Neural crest cell (in vitro differentiated cells): Measurements from ENCODE around the gene PRLR. TPM values are rescaled to one million over a fixed set of nuclear protein-coding genes. Genes with fewer than 3 reads are reported as not detected.

ENCODE experiments used
- DNase-seq: peaks from one replicate; pipeline ENCODE4 v3.0.0; 2021; ENCODE audit warnings: low read depth, mixed read lengths, low spot score
- H3K27ac Mint-ChIP-seq: one replicate; pipeline ENCODE4 v1.8.0; 2021; ENCODE audit warnings: mild to moderate bottlenecking, mixed read lengths; ENCODE audit not compliant: unreplicated experiment
- H3K27me3 Mint-ChIP-seq: 2 replicates; pipeline ENCODE4 v1.8.0; 2021; ENCODE audit warnings: low read depth, mild to moderate bottlenecking, mixed read lengths
- H3K36me3 Mint-ChIP-seq: 2 replicates; pipeline ENCODE4 v1.8.0; 2021; ENCODE audit warnings: low read depth, mild to moderate bottlenecking, mixed read lengths
- H3K4me1 Mint-ChIP-seq: 2 replicates; pipeline ENCODE4 v1.8.0; 2021; ENCODE audit warnings: mixed read lengths
- H3K4me3 Mint-ChIP-seq: one replicate; pipeline ENCODE4 v1.8.0; 2021; ENCODE audit warnings: mild to moderate bottlenecking, mixed read lengths
- H3K9me3 Mint-ChIP-seq: 2 replicates; pipeline ENCODE4 v1.8.0; 2021; ENCODE audit warnings: mixed read lengths
- total RNA-seq: library from RNA; stranded (reverse); gene quantifications from 2 replicates; pipeline ENCODE4 v1.2.1, GENCODE V29; 2021
- TF ChIP-seq, protein P1 (sequence below): fragments of 200-600 bp; sonication (generic); conservative IDR thresholded peaks from 2 replicates; pipeline ENCODE4 v1.5.0; 2021; ENCODE audit warnings: antibody characterized with exemption, mild to moderate bottlenecking

PRLR gene
- total RNA-seq, 1 donor from 2014 or later = 0.58 TPM

DNA sequence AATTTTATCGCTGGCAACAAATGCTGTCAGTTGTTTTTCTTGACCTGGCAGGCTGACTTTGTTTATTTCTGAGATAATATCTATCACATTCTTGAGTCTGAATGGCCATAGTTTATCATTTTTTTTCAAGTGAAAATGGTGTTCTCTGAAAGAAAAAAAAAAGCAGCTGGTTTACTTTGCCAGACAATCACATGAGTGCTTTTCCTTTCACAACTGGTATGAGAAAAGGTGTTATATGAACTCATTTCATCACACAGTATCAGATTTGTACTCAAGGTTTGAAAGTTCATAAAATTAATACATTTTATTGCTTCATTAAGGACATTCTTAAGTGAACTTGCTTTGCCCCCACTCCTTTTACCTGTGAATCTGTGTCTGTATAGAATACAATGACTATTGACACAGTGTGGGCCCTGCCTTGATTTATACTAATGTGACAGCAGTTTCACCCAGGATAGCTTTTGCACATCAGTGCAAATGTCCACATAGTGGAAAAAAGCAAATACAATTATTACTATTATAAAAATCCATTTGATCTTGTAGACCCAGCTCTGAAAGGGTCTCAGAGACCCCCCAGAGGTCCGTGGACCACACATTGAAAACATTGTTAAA is 33.1 kb upstream of the PRLR start:
- TF ChIP-seq, protein P1, sequence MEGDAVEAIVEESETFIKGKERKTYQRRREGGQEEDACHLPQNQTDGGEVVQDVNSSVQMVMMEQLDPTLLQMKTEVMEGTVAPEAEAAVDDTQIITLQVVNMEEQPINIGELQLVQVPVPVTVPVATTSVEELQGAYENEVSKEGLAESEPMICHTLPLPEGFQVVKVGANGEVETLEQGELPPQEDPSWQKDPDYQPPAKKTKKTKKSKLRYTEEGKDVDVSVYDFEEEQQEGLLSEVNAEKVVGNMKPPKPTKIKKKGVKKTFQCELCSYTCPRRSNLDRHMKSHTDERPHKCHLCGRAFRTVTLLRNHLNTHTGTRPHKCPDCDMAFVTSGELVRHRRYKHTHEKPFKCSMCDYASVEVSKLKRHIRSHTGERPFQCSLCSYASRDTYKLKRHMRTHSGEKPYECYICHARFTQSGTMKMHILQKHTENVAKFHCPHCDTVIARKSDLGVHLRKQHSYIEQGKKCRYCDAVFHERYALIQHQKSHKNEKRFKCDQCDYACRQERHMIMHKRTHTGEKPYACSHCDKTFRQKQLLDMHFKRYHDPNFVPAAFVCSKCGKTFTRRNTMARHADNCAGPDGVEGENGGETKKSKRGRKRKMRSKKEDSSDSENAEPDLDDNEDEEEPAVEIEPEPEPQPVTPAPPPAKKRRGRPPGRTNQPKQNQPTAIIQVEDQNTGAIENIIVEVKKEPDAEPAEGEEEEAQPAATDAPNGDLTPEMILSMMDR = no peak
- H3K9me3 Mint-ChIP-seq = peaks cover 10% of the 10 kb centered on the region
- peaks cover 4% of the 10 kb centered on the region for H3K36me3 Mint-ChIP-seq
- no peaks in the 10 kb centered on the region for H3K27me3 Mint-ChIP-seq
- no peak overlapping the region for H3K27ac Mint-ChIP-seq
- H3K4me3 Mint-ChIP-seq = no peak overlapping the region
- no peak for DNase-seq
- H3K4me1 Mint-ChIP-seq = no peaks in the 10 kb centered on the region

DNA sequence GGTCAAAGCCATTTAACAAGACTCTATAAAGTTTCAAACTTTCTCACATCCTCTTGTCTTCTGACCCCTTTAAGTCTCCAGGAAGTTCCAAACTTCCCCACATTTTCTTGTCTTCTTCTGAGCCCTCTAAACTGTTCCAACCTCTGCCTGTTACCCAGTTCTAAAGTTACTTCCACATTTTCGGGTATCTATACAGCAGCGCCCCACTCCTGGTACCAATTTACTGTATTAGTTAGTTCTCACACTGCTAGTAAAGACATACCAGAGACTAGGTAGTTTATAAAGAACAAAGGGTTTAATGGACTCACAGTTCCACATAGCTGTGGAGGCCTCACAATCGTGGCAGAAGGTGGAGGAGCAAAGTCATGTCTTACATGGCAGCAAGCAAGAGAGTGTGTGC is 23.3 kb upstream of the PRLR start:
- peaks cover 15% of the 10 kb centered on the region for H3K9me3 Mint-ChIP-seq
- TF ChIP-seq, protein P1 = no peak
- H3K27ac Mint-ChIP-seq = no peak overlapping the region
- H3K36me3 Mint-ChIP-seq = peaks cover 7% of the 10 kb centered on the region
- no peak for DNase-seq
- no peaks in the 10 kb centered on the region for H3K27me3 Mint-ChIP-seq
- H3K4me3 Mint-ChIP-seq = no peak overlapping the region
- H3K4me1 Mint-ChIP-seq = peaks cover 9% of the 10 kb centered on the region

DNA sequence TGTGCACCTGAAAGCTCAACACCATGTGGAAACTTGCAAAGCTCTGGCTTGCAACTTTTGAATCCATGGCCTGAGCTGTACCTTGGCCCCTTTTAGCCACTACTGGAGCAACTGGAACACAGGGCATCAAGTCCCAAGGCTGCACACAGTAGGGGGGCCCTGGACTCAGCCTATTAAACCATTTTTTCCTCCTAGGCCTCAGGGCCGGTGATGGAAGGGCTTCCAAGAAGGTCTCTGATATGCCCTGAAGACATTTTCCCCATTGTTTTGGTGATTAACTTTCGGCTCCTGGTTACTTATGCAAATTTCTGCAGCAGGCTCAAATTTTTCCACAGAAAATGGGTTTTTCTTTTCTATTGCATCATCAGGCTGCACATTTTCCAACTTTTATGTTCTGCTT is 22.7 kb upstream of the PRLR start:
- no peak overlapping the region for H3K4me3 Mint-ChIP-seq
- H3K9me3 Mint-ChIP-seq = peaks cover 15% of the 10 kb centered on the region
- no peaks in the 10 kb centered on the region for H3K27me3 Mint-ChIP-seq
- DNase-seq = no peak
- no peak overlapping the region for H3K27ac Mint-ChIP-seq
- peaks cover 7% of the 10 kb centered on the region for H3K36me3 Mint-ChIP-seq
- peaks cover 11% of the 10 kb centered on the region for H3K4me1 Mint-ChIP-seq
- TF ChIP-seq, protein P1 = no peak

DNA sequence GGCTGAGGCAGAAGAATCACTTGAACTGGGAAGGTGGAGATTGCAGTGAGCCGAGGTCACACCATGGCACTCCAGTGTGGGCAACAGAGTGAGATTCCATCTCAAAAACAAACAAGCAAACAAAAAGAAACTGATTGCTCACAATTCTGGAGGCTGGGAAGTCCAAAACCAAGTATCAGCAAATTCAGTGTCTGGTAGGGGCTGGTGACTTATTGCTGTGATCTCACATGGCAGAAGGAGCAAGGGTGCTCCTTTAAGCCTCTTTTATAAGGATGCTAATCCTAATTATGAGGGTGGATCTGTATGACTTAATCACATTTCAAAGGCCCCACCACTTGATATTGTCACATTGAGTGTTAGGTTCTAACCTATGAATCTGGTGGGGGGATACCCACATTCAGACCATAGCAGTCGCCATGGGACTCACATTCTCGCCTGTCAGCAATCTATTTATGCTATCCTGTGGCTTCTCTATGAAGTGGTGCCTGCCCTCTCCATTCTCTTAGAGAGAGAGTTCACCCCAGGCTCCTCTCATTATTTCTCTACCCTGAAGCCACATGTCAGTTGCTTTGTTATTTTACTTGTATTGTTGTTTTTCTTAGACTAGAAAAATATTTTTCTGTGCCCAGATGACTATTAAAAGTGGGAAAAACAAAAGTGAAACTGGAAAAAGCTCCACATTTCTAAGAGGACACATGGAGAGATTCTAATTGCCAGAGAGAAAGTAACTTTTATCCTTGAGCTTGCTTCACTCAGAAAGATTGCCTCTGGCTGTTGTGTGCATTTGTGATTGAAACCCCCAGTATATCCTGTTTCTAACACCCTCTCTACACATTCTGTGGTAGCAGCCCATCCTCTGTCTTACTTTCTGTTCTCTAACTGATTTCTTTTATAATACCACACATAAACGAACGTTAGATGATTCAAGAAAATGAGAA is 18.8 kb upstream of the PRLR start:
- H3K27ac Mint-ChIP-seq = no peak overlapping the region
- no peak overlapping the region for H3K4me3 Mint-ChIP-seq
- peaks cover 9% of the 10 kb centered on the region for H3K9me3 Mint-ChIP-seq
- TF ChIP-seq, protein P1 = no peak
- peaks cover 3% of the 10 kb centered on the region for H3K36me3 Mint-ChIP-seq
- peaks cover 32% of the 10 kb centered on the region for H3K4me1 Mint-ChIP-seq
- no peaks in the 10 kb centered on the region for H3K27me3 Mint-ChIP-seq
- DNase-seq = no peak

DNA sequence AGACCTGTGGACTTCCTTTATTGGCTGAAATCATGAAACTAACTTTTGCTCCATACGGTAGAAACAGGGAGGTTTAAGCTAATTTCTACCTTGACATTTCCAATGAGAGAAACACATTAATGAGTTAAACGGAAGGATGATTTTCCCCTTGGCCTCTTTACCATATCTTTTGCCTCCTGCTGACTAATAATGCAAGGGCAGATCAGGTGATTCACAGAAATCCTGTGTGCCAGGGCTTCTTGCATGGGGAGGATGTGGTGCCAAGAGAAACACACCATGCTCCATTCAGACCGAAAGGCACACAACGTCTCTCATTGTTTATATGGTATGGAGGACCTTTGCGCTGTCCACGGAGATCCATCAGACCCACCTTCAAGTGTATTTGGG is 17.4 kb upstream of the PRLR start:
- Mint-ChIP-seq H3K27ac (no peak overlapping the region), H3K9me3 (peaks cover 3% of the 10 kb centered on the region)

More for the DNA sequence above, 17.4 kb upstream of the PRLR start:
- peaks cover 32% of the 10 kb centered on the region for H3K4me1 Mint-ChIP-seq
- no peaks in the 10 kb centered on the region for H3K27me3 Mint-ChIP-seq
- H3K36me3 Mint-ChIP-seq = no peaks in the 10 kb centered on the region
- TF ChIP-seq, protein P1 = no peak
- no peak for DNase-seq
- H3K4me3 Mint-ChIP-seq = peak overlapping the region; percentile 36
